Measurements from ENCODE around the gene LGR6. TPM values are rescaled to one million over a fixed set of nuclear protein-coding genes. Genes with fewer than 3 reads are reported as not detected.

LGR6 gene
- total RNA-seq, 1 experiment from 2014 or later: 1.0 TPM

DNA sequence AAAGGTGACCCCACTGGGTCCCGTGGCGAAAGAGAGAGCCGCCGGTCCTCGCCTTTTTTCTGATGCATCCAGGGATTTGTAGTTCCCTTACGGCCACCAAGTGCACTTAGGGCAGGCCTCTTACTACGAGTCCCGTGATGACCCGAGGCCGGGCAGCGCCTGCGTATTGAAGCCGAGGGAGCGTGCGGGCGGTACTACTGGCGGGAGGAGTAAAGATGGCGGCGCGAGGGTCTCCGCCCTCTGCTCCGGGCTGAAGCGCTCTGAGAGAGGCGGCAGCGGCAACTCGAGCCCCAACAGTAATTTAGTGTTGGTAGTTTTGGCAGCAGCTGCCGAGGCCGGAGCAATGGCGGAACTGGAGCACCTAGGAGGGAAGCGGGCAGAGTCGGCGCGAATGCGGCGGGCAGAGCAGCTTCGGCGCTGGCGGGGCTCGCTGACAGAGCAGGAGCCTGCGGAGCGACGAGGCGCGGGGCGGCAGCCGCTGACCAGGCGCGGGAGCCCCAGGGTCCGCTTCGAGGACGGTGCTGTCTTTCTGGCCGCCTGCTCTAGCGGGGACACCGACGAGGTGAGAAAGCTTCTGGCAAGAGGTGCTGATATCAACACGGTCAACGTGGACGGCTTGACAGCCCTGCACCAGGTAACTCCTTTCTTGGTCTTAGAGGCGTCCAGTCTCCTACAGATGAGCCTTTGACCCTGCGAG lies 155.1 kb downstream of the LGR6 start, which contains the start of gene PPP1R12B:
Gene PPP1R12B (plus strand): TSS at position 191 of the 697 bp plus-strand sequence. CDS start 153 bp downstream, at position 344.
- H3K36me3 Mint-ChIP-seq (ENCODE audit: insufficient read depth in 1 of 3, low read depth in 3 of 3): no peaks in the 10 kb centered on the region
- Histone ChIP-seq H2AFZ (ENCODE audit: low read length) (no peak within 1 kb of the TSS), H2BK120ac (ENCODE audit: low read depth, low read length, poor library complexity, severe bottlenecking) (no peak within 1 kb of the TSS), H3K9me3 (ENCODE audit: control insufficient read depth, low read depth, low read length) (no peaks in the 10 kb centered on the region), H3K4ac (ENCODE audit: low read depth, low read length) (no peak within 1 kb of the TSS), H3K23ac (ENCODE audit: insufficient read length, low read depth, low read length) (no peak within 1 kb of the TSS), H3K18ac (ENCODE audit: insufficient read length, low read depth, low read length) (peak within 1 kb of the TSS; percentile 31), H4K91ac (ENCODE audit: insufficient read length, low read depth, low read length) (no peak within 1 kb of the TSS), H3K27me3 (ENCODE audit: insufficient read depth, low read length) (no peaks in the 10 kb centered on the region), H3K79me2 (ENCODE audit: insufficient read depth, low read length) (no peaks in the 10 kb centered on the region), H4K8ac (replicated peaks; ENCODE audit: insufficient read length, low read depth, low read length) (no peak within 1 kb of the TSS), H3K23me2 (ENCODE audit: insufficient read length, low read depth, low read length, poor library complexity, severe bottlenecking) (peaks cover 6% of the 10 kb centered on the region), H2BK20ac (ENCODE audit: low read depth, low read length, poor library complexity, severe bottlenecking) (no peak within 1 kb of the TSS), H4K20me1 (ENCODE audit: control insufficient read depth, insufficient read depth, insufficient read length) (no peaks in the 10 kb centered on the region), H2AK5ac (ENCODE audit: insufficient read length, low read length) (no peak within 1 kb of the TSS), H3T11ph (ENCODE audit: low read length) (no peak within 1 kb of the TSS), H3K4me1 (ENCODE audit: insufficient read depth, low read length) (no peaks in the 10 kb centered on the region), H2BK12ac (ENCODE audit: insufficient read length, low read depth, low read length) (no peak within 1 kb of the TSS), H3K14ac (ENCODE audit: insufficient read depth, low read length) (peak within 1 kb of the TSS; percentile 28; the same call in 1 of the 2 replicates), H2BK5ac (ENCODE audit: insufficient read length, low read length) (no peak within 1 kb of the TSS), H4K5ac (ENCODE audit: insufficient read length, low read depth, low read length) (no peak within 1 kb of the TSS), H3K79me1 (ENCODE audit: insufficient read depth, low read depth, low read length, poor library complexity, severe bottlenecking) (no peaks in the 10 kb centered on the region), H2BK15ac (ENCODE audit: low read depth, low read length) (no peak within 1 kb of the TSS), H3K27ac (ENCODE audit: insufficient read length, low read depth, low read length) (no peak within 1 kb of the TSS), H3K56ac (ENCODE audit: insufficient read length, low read depth, low read length) (no peak within 1 kb of the TSS), H3K4me2 (ENCODE audit: insufficient read depth, insufficient read length, low read length) (peak within 1 kb of the TSS; percentile 85), H3K9ac (ENCODE audit: extremely low read depth, insufficient read length, low read length) (peak within 1 kb of the TSS; percentile 41)
- TF ChIP-seq, protein P1, sequence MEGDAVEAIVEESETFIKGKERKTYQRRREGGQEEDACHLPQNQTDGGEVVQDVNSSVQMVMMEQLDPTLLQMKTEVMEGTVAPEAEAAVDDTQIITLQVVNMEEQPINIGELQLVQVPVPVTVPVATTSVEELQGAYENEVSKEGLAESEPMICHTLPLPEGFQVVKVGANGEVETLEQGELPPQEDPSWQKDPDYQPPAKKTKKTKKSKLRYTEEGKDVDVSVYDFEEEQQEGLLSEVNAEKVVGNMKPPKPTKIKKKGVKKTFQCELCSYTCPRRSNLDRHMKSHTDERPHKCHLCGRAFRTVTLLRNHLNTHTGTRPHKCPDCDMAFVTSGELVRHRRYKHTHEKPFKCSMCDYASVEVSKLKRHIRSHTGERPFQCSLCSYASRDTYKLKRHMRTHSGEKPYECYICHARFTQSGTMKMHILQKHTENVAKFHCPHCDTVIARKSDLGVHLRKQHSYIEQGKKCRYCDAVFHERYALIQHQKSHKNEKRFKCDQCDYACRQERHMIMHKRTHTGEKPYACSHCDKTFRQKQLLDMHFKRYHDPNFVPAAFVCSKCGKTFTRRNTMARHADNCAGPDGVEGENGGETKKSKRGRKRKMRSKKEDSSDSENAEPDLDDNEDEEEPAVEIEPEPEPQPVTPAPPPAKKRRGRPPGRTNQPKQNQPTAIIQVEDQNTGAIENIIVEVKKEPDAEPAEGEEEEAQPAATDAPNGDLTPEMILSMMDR (conservative IDR thresholded peaks at IDR 0.05): no peak
- H3K4me1 Mint-ChIP-seq: peaks cover 21 to 22% of the 10 kb centered on the region in 2 experiments
- peak within 1 kb of the TSS; percentile 95 for H3K4me3 Mint-ChIP-seq
- H3K27me3 Mint-ChIP-seq (ENCODE audit: low read depth): no peaks in the 10 kb centered on the region; the same call in 1 of the 2 replicates
- no peaks in the 10 kb centered on the region for H3K9me3 Mint-ChIP-seq
- WGBS (ENCODE audit: extremely low coverage, insufficient read length, low lambda C conversion rate): no CpG with 5 or more reads among the region's 60 CpGs
- H3K27ac Mint-ChIP-seq: peak within 1 kb of the TSS; percentile 13 to 96 (median 94); a peak in 4 of 7 replicates
- DNase-seq: peak; percentile 99

All from H9 (cell line).